ENCODE results near the gene ELMO1. TPM values are rescaled to one million over a fixed set of nuclear protein-coding genes. Genes with fewer than 3 reads are reported as not detected.

ELMO1 gene
- total RNA-seq, 4 donors from 2014 or later: 31.1 to 42.9 (median 38.7) TPM

DNA sequence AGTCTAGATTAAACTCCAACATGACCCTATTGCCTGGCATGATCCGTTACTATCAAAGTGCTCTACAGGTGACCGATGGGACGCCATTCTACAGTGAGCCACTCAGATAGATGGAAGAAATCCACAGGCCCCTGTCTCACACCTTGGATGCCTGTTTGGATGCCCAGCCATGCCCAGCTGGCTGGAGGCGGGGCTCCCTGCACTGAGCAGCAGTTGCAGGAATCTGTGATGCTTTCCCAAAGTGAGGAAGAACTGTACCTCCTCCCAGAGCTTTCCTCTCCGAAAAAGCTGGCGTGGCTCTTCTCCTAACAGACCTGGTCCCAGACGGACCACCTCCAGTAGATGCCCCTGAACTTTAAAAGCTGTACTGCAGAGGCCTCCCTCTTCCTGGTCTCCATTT, 253.3 kb downstream of the ELMO1 start:
- H3K36me3 ChIP-seq: peaks cover 0 to 15% (median 0%) of the 10 kb centered on the region in 4 donors
- WGBS: 82% methylated on average over 7 of the region's 7 CpGs
- no peak overlapping the region for H3K27ac ChIP-seq (replicated peaks in 1 of 4)
- intact Hi-C loops (cut with DNase I): loop anchor here (5.0 kb wide), 3 partner anchors 228 to 708 kb away; no protein-coding TSS in a partner anchor
- peaks cover 29 to 48% (median 43%) of the 10 kb centered on the region in 4 donors for H3K4me1 ChIP-seq
- DNase-seq (ENCODE audit: extremely low spot score): no peak
- no peak overlapping the region for H3K4me3 ChIP-seq
- no peaks in the 10 kb centered on the region for H3K27me3 ChIP-seq
- H3K9me3 ChIP-seq: no peaks in the 10 kb centered on the region
- TF ChIP-seq POLR2AphosphoS5 (IDR thresholded peaks at IDR 0.05): no peak
- TF ChIP-seq, protein P1, sequence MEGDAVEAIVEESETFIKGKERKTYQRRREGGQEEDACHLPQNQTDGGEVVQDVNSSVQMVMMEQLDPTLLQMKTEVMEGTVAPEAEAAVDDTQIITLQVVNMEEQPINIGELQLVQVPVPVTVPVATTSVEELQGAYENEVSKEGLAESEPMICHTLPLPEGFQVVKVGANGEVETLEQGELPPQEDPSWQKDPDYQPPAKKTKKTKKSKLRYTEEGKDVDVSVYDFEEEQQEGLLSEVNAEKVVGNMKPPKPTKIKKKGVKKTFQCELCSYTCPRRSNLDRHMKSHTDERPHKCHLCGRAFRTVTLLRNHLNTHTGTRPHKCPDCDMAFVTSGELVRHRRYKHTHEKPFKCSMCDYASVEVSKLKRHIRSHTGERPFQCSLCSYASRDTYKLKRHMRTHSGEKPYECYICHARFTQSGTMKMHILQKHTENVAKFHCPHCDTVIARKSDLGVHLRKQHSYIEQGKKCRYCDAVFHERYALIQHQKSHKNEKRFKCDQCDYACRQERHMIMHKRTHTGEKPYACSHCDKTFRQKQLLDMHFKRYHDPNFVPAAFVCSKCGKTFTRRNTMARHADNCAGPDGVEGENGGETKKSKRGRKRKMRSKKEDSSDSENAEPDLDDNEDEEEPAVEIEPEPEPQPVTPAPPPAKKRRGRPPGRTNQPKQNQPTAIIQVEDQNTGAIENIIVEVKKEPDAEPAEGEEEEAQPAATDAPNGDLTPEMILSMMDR (IDR thresholded peaks at IDR 0.05): no peak
- TF ChIP-seq EP300 (IDR thresholded peaks at IDR 0.05): no peak
- TF ChIP-seq POLR2A (IDR thresholded peaks at IDR 0.05; ENCODE audit: low read depth): no peak

DNA sequence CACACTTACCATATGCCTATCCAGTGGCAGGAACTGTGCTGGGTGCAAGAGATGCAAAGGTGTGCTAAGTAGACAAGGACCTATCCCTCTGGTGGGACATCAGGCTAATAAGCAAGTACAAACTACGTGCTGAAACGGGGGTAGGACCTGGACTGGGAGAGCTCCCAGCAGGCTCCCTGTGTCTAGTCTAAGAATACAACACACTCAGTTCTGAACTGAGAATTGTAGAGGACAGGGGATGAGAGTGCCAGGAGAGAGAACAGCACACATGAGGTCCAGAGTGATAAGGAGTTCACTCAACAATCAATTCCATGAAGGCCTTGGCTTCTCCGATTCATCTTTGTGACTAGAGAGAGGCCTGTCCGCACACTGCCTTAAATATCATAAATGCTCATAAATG, 253.7 kb downstream of the ELMO1 start:
- 100% methylated on average over 4 of the region's 4 CpGs for WGBS
- H3K4me3 ChIP-seq: no peak overlapping the region
- TF ChIP-seq POLR2A (IDR thresholded peaks at IDR 0.05; ENCODE audit: low read depth): no peak
- no peak for TF ChIP-seq EP300 (IDR thresholded peaks at IDR 0.05)
- TF ChIP-seq POLR2AphosphoS5 (IDR thresholded peaks at IDR 0.05): no peak
- TF ChIP-seq, protein P1 (IDR thresholded peaks at IDR 0.05): no peak
- intact Hi-C loops (cut with DNase I): loop anchor here (5.0 kb wide), 3 partner anchors 228 to 708 kb away; no protein-coding TSS in a partner anchor
- no peaks in the 10 kb centered on the region for H3K27me3 ChIP-seq
- no peak overlapping the region for H3K27ac ChIP-seq (replicated peaks in 1 of 4)
- peaks cover 27 to 44% (median 39%) of the 10 kb centered on the region in 4 donors for H3K4me1 ChIP-seq
- H3K36me3 ChIP-seq: peaks cover 0 to 15% (median 0%) of the 10 kb centered on the region in 4 donors
- no peak for DNase-seq (ENCODE audit: extremely low spot score)
- H3K9me3 ChIP-seq: no peaks in the 10 kb centered on the region

DNA sequence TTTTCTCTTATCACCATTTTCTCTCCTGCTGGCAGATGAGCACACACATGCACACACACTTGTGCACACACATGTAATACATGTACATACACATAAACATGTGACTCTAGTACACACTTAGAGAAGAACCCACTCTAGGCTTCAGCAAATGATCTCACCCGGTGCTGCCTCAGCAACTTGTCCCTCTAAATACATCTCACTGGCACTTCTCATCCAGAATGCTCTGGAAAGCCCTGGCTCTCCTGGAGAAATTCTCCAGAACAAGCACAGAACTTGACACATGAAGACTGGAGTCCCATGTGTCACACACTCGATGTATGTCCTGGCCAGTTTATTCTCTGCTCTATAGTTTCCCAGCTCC, 254.9 kb downstream of the ELMO1 start:
- TF ChIP-seq EP300 (IDR thresholded peaks at IDR 0.05) (no peak), POLR2A (IDR thresholded peaks at IDR 0.05; ENCODE audit: low read depth) (no peak), POLR2AphosphoS5 (IDR thresholded peaks at IDR 0.05) (no peak)
- TF ChIP-seq, protein P1 (IDR thresholded peaks at IDR 0.05): no peak
- Histone ChIP-seq H3K9me3 (no peaks in the 10 kb centered on the region), H3K27me3 (no peaks in the 10 kb centered on the region), H3K27ac (replicated peaks in 1 of 4) (no peak overlapping the region), H3K4me1 (peaks cover 24 to 32% (median 28%) of the 10 kb centered on the region in 4 donors), H3K4me3 (no peak overlapping the region), H3K36me3 (peaks cover 0 to 23% (median 0%) of the 10 kb centered on the region in 4 donors)
- no peak for DNase-seq (ENCODE audit: extremely low spot score)
- WGBS: 84% methylated on average over 2 of the region's 2 CpGs
- intact Hi-C loops (cut with DNase I): no loop called here

DNA sequence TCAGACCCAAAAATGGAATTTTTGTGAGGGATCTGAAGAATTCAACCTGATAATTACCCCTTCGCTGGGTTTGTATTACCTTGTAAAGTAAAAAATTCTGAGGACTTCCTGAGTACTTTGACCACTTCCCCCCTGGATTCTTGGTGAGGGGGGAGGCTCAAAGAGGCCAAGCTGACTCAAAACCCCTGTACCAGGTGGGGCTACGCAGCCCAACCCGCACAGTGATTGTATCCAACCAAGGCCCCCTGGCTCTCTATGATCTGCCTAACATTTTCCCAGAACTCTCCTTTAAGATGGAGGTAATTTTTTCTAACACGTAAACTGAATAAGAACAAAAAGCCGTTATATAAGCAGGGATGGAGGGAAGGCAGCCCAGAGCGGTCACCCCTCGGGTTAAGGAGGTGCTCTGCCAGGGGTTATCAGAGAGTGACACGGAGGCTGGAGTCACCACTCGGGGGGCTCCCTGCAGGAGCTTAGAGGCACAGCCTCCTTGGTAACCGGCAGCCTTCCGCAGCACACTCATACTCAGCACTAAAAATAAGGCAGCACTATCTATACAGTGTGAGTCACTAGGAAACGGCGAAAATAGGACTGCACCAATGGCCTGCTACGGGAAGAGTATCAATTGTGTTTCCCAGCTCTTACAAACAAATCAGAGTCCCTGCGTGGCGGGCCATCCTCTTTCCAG, 255.4 kb downstream of the ELMO1 start:
- Histone ChIP-seq H3K27me3 (no peaks in the 10 kb centered on the region), H3K9me3 (no peaks in the 10 kb centered on the region), H3K36me3 (peaks cover 0 to 24% (median 0%) of the 10 kb centered on the region in 4 donors), H3K4me3 (no peak overlapping the region), H3K27ac (replicated peaks in 1 of 4) (no peak overlapping the region), H3K4me1 (peaks cover 19 to 27% (median 23%) of the 10 kb centered on the region in 4 donors)
- intact Hi-C loops (cut with DNase I): no loop called here
- 86% methylated on average over 16 of the region's 16 CpGs for WGBS
- TF ChIP-seq POLR2AphosphoS5 (IDR thresholded peaks at IDR 0.05): no peak
- TF ChIP-seq, protein P1 (IDR thresholded peaks at IDR 0.05): no peak
- TF ChIP-seq EP300 (IDR thresholded peaks at IDR 0.05): no peak
- TF ChIP-seq POLR2A (IDR thresholded peaks at IDR 0.05; ENCODE audit: low read depth): no peak
- no peak for DNase-seq (ENCODE audit: extremely low spot score)
